ENCODE data around the gene ZNF57. TPM values are rescaled to one million over a fixed set of nuclear protein-coding genes. Genes with fewer than 3 reads are reported as not detected.

Gene ZNF57
- total and polyA plus RNA-seq, 9 of the 15 experiments (the other 6 are each of a cell fraction or from before 2014, with no cell fraction given) = 3.9 to 13.5 (median 7.8) TPM

- TF ChIP-seq ZNF395 (CRISPR knock-in tag; IDR thresholded peaks at IDR 0.05) = peak; percentile 92
- peak; percentile 79; the same call in 1 of the 2 replicates for TF ChIP-seq MTA1 (IDR thresholded peaks at IDR 0.05; ENCODE audit: borderline replicate concordance)
- TF ChIP-seq TEAD4 (IDR thresholded peaks at IDR 0.05; ENCODE audit: low read length) = peak; percentile 99
- TF ChIP-seq TEAD4 (CRISPR knock-in tag; IDR thresholded peaks at IDR 0.05; ENCODE audit: borderline replicate concordance) = no peak
- TF ChIP-seq SOX6 (IDR thresholded peaks at IDR 0.05) = peak; percentile 98
- TF ChIP-seq FUS (optimal IDR thresholded peaks at IDR 0.05; ENCODE audit: low read depth, low read length) = no peak
- TF ChIP-seq ZNF407 (IDR thresholded peaks at IDR 0.05; ENCODE audit: low read depth) = no peak
- peak; percentile 99 for TF ChIP-seq ETV5 (CRISPR knock-in tag; IDR thresholded peaks at IDR 0.05; ENCODE audit: low read depth)
- no peak for TF ChIP-seq ZBTB17 (CRISPR knock-in tag; IDR thresholded peaks at IDR 0.05)
- TF ChIP-seq GTF2B (IDR thresholded peaks at IDR 0.05; ENCODE audit: extremely low read depth, insufficient read length) = no peak
- peak; percentile 87 for TF ChIP-seq ZNF311 (CRISPR knock-in tag; IDR thresholded peaks at IDR 0.05)
- no peak for TF ChIP-seq ZNF184 (CRISPR knock-in tag; IDR thresholded peaks at IDR 0.05)
- TF ChIP-seq USF2 (CRISPR knock-in tag; IDR thresholded peaks at IDR 0.05) = no peak
- peak; percentile 73 for TF ChIP-seq KHSRP (IDR thresholded peaks at IDR 0.05)
- TF ChIP-seq NFIC (IDR thresholded peaks at IDR 0.05) = no peak
- TF ChIP-seq CEBPB (tag; IDR thresholded peaks at IDR 0.05) = no peak
- no peak; the same call in 1 of the 2 replicates for TF ChIP-seq MBD2 (IDR thresholded peaks at IDR 0.05; ENCODE audit: borderline replicate concordance, low read depth)
- TF ChIP-seq ZKSCAN8 (CRISPR knock-in tag; IDR thresholded peaks at IDR 0.05) = no peak; the same call in 1 of the 2 replicates
- no peak for TF ChIP-seq ELK1 (CRISPR knock-in tag; IDR thresholded peaks at IDR 0.05)
These were observed 49.2 kb downstream of the ZNF57 start (continued) for GRCh38 chr19:2949939-2950285.

Measured in K562 (cell line).